DOHH2 (cell line): Measurements from ENCODE around the gene PGPEP1.

ENCODE experiments used
- CTCF ChIP-seq: fragments of 200-600 bp; sonication (generic); IDR thresholded peaks from one replicate; pipeline ENCODE4 v1.5.1; 2014; ENCODE audit warnings: antibody characterized with exemption, mild to moderate bottlenecking, low read depth, low read length; ENCODE audit not compliant: poor library complexity, severe bottlenecking
- EZH2phosphoT487 ChIP-seq: fragments of 200-600 bp; sonication (generic); IDR thresholded peaks from 2 replicates; pipeline ENCODE4 v1.6.1; 2017; ENCODE audit warnings: borderline replicate concordance, mild to moderate bottlenecking, antibody characterized with exemption, low read length, moderate library complexity, mixed read lengths

GRCh38 chr19:18353378-18354005 lies 13.1 kb downstream of the PGPEP1 start:
- TF ChIP-seq CTCF = no peak
- TF ChIP-seq EZH2phosphoT487 = no peak
